ENCODE measurements around the gene LY9.

- TF ChIP-seq CTCF (IDR thresholded peaks at IDR 0.05) (no peak), POLR2A (IDR thresholded peaks at IDR 0.05) (no peak)
Observed at GRCh38 chr1:160772331-160772730, 23.6 kb upstream of the LY9 start.
